HG03439 (cell line): Measurements from ENCODE around the gene PSG11.
"Not testable (repeated sequence)": the region's sequence is repeated elsewhere in the genome, so short reads cannot be mapped to it uniquely, and the experiment has no call there.

ENCODE experiments used
- ATAC-seq: cut with Tn5 transposase; IDR thresholded peaks from one replicate; pipeline ENCODE4 v1.9.1; 2021; ENCODE audit warnings: mild to moderate bottlenecking, moderate library complexity; ENCODE audit not compliant: unreplicated experiment

The PSG11 gene

DNA sequence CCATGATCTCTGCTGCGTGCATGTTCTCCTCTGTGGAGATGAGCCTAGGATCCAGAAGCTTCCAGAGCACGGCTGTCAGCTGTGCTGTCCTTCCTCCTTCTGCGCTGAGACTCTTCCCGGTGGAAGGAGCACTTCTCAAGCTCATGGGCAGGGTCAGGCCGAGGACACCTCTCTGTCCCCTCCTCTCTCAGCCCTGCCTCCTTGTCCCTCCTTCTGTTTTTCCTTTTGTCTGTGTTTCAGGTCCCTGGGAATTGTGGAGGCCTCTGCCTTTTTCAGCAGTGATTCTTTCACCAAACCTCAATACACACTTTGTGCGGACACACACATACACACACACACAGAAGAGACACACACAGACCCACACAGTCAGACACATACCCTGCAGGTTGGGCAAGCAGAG lies at the start of gene PSG11:
PSG11 (minus strand) TSS at position 101 of the 400 bp plus-strand sequence; CDS start at position 4, 97 bp downstream.
- not testable (repeated sequence) for ATAC-seq

DNA sequence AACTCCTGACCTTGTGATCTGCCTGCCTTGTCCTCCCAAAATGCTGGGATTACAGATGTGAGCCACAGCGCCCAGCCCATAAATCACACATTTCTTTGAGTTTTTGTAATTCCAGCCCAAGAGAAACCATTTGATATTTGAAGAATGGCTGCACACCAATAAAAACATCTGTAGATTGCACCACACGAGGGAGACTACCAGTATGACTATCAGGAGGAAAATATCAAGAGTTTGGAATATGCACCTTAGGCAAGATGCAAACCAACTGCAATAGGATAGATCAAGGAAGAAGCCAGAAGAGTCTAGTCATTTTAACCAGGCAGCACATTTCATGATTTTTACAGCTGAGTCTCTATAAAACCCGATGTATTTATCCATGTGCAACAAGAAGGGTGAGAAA lies 36.1 kb upstream of the PSG11 start:
- not testable (repeated sequence) for ATAC-seq

DNA sequence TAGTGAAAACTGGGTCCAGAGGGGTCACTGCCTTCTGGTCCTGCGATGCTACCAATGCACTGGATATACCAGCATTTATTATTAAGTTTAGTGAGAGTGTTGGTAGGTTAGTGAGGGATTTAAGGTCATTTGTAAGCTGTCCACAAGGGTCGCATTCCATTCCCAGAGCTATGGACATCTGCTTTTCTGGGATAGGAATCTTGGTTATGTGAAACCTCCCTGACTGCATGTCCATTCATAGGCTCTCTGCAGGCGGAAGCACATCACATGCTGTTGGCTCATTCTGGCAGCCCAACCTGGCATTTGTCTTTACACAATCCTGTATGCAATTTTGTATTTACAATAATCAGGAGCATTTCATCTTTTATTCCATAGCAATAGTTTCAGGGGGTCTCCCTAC lies 35.1 kb upstream of the PSG11 start:
- ATAC-seq: not testable (repeated sequence)

DNA sequence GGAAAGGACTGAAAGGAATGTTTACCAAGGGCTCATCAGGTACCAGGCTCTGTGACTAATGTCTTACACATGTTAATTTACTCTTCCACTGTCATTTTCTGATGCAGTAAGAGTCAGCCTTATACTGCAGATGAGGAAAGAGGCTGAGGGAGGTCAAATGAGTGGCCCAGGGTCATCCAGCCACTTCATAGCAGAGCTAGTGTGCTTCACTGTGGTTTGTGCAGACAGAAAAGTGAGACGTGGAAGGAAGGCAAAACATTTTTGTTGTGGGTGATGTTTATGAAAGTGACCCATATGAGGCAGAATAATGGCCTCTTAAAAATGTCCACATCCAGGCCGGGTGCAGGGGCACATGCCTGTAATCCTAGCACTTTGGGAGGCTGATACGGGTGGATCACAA lies 34.0 kb upstream of the PSG11 start:
- ATAC-seq: not testable (repeated sequence)

DNA sequence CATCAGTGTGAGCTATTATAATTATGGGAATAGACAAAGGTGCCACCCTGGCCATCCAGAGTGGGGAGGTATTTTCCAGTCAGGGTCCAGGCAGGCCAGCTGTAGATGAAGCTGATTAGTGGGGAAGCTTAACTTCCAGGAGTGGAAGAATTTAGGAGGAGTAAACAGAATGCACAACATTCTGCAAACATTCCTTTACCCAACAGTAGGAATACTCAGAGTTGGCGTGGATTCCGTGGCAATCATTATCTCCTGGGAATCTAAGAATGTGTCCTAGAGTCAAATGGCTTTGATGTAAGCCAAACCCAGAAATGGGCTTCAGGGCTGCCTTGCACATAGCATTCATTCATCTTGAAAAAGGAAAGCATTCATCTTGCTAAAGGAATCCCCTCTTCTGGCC lies 33.2 kb upstream of the PSG11 start:
- not testable (repeated sequence) for ATAC-seq

DNA sequence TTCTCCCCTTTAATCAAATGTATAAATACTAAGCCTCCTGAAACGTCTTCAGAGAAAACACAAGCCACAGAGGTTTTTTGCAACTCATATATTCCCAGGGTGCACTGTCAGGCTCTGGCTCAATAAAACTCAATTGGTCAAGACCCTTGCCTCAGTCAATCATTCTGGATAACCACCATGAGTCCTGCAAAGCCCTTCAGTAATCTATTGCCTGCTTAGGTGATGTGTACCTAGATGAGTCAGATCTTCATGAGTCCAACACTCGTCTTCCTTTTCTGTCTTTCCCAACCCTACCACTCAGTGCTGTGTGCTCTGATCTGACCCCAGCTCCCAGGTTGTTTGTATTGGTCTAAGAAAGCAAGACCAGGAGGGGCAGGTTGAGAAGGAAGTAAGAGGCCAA lies 32.2 kb upstream of the PSG11 start:
- ATAC-seq: not testable (repeated sequence)

DNA sequence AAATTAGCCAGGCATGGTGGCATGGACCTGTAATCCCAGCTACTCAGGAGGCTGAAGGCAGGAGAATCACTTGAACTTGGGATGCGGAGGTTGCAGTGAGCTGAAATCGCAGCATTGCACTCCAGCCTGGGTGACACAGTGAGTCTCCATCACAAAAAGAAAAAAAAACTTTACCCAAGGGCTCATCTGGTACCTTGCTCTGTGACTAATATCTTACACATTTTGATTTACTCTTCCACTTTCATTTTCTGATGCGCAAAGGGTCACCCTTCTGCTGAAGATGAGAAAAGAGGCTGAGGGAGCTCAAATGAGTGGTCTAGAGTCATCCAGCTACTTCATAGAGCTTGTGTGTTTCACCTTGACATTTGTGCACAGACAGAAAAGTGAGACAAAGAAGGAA lies 21.7 kb upstream of the PSG11 start:
- not testable (repeated sequence) for ATAC-seq

DNA sequence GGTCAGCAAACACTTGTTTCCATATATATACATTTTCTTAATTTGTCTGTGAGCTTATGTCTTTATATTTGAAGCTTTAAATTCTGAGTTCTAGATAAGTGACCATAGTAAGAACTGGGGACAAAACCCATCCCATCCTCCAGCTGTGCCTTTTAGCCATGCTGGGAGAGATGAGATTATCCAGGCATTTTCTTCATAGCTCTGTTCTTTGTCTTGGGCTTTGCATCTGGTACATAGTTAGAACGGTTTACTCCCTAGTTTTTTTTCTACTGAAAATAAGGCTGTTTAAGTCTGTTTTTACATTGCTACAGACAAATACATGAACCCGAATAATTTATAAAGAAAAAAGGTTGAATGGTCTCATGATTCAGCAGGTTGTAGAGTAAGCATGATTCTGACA lies 20.3 kb upstream of the PSG11 start:
- not testable (repeated sequence) for ATAC-seq

DNA sequence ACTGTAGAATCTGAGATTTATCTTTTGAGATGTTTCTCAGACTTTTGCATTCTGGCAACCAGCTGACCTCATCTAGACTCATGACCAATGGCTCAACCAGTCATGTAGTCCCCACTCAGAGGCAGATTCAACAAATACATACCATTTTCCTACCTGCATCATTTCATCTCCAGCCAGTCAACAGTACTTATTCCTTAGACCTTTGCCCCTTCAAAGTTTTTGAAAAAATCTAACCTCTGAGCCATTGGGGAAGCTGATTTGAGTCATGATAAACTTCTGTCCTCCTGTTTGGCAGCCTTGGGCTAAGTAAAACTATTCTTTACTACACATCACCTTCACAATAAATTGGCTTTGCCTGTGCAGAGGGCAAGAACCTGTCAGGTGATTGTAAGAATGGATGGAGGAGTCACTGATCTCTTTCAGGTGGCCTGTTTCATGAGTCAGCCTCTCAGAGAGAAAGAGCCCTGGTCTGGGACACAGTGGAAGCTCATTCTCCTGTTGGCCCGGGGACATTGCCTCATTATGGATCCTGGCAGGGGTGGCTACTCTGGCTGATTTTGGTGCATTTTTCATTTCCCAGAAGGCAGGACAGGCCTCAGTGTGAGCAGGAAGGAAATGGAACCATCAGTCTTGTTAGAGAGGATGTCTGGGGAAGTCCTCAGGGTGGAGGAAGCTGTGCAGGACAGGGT lies 17.4 kb upstream of the PSG11 start:
- ATAC-seq: not testable (repeated sequence)

DNA sequence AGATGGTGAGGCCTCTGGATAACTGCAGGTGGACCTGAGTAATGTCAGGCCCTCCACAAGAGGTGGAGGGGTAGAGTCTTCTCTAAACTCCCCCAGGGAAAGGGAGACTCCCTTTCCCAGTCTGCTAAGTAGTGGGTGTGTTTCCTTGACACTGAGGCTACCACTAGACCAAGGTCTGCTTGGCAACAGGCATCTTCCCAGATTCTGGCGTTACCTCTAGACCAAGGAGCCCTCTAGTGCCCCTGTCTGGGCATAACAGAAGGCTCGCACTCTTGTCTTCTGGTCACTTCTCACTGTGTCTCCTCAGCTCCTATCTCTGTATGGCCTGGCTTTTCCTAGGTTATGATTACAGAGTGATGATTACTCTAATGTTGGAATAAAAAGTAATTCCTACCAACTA lies 5.4 kb upstream of the PSG11 start:
- ATAC-seq: not testable (repeated sequence)

DNA sequence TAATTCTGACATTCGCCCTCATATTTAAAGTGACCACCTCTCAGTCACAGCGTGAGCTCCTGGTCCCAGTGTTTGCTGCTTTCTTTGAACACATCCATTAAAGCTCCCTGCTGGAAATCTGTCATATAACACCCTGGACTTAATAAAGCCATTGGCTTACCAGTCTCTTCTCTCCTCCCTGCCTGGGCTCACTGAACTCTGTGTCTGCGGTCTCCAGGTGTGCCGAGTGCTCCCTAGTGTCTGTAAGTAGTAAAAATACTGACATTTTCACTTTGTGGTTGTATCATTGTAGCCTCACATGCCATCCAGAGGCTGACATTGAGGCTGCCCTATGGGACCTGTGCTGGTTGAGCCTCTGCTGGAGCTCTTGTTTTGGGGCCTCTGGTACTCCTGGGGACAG lies 2.6 kb upstream of the PSG11 start:
- no peak for ATAC-seq

DNA sequence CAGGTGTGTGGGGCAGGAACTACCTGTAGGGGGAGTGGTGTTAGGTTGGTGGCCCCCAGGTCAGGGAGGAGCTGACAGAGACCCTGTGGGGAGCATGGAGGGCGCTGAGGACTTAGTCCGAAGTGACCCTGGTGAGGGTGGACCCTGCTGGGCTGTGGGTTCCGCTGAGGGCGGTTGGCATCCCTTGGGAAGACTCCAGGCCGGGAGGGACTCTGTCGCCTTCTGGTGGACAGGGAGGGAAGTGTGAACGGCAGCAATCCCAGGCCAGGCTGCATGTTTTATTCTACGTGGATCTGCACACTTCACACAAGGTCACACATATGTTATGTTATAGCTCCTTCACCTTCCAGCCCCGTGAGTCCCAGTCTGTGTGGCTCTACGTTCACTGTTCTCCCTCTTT lies 1.7 kb upstream of the PSG11 start:
- not testable (repeated sequence) for ATAC-seq

DNA sequence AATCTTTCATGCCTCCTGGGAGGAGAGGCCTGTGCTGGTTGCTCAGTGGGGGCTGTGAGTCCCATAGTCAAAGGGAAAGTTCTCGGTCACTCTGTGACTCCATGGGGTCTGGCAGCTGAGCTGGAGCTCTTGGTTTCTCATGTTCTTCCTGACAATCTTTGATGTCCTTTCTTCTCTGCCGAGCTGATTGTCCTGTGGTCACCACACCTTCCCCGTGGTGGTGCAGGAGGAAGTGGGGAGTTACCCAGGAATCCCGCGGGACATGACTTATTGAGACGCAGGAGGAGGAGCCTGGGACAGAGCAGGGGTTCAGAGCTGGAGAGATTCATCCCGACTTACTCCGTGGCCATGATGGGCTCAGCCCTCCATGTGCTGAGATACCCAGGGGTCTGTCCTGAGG lies 792 bp upstream of the PSG11 start:
- not testable (repeated sequence) for ATAC-seq

DNA sequence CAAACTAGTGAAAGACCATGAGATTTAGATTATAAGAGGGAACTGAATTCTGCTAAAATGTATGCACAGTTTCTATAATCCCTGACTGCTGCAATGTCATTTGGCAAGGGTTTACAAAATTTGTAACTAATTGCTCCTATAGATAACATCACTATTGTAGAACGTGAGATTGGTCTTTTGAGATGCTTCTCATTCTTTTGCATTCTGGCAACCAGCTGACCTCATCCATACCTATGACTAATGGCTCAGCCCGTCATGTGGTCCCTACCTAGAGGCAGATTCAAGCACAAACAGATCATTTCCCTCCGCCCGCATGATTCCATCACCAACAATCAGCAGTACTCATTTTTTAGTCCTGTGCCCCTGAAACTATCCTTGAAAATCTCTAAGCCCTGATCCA lies 4.2 kb downstream of the PSG11 start:
- ATAC-seq: not testable (repeated sequence)

DNA sequence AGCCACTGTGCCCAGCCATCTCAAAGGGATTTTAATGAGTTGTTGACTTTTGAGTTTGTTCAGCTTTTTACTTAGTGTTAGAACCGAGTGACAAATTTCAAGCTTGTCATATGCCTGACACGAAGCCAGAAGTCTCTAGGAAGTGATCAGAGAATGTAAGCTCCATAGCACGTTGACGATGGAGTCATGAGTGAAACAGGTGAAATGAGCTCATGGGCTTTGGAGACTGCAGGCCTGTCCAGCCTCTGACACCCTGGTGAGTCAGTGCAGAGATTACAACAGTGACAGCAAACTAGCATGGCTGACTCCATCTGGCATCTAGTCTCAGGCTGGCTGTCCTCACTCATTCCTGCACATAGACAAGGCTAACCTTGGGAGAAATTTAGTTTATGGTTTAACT lies 4.6 kb downstream of the PSG11 start:
- ATAC-seq: not testable (repeated sequence)

DNA sequence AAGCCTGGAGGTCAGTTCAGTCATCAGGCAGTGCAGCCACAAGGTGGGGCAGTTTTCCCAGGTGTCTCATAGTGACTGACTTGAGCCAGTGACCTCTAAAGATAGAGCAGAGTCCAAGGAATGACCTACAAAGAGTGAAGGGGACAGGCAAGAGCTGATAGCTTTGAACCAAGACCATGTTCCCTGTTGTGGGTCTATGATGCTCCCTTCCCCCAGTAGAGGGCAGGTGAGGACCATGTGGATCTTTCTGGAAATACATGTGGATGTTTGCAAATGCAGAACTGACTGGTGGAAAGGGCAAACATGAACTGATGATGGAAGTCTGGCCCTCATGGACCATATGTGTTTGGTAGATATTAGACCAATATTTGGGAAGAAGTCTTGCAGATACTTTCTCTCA lies 6.7 kb downstream of the PSG11 start:
- not testable (repeated sequence) for ATAC-seq

DNA sequence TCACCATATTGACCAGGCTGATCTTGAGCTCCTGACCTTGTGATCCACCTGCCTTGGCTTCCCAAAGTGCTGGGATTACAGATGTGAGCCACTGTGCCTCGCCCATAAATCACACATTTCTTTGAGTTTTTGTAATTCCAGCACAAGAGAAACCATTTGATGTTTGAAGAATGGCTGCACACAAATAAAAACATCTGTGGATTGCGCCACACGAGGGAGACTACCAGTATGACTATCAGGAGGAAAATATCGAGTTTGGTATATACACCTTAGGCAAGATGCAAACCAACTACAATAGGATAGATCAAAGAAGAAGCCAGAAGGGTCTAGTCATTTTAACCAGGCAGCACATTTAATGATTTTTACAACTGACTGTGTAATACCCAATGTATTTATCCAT lies 20.4 kb downstream of the PSG11 start:
- ATAC-seq: not testable (repeated sequence)

DNA sequence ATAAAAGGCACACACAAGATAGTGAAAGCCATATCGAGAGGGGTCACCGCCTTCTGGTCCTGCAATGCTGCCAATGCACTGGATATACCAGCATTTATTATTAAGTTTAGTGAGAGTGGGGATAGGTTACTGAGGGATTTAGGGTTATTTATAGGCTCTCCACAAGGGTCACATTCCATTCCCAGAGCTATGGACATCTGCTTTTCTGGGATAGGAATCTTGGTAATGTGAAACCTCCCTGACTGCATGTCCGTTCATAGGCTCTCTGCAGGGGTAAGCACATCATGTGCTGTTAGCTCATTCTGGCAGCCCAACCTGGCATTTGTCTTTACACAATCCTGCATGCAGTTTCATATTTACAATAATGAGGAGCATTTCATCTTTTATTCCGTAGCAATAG lies 21.4 kb downstream of the PSG11 start:
- not testable (repeated sequence) for ATAC-seq

DNA sequence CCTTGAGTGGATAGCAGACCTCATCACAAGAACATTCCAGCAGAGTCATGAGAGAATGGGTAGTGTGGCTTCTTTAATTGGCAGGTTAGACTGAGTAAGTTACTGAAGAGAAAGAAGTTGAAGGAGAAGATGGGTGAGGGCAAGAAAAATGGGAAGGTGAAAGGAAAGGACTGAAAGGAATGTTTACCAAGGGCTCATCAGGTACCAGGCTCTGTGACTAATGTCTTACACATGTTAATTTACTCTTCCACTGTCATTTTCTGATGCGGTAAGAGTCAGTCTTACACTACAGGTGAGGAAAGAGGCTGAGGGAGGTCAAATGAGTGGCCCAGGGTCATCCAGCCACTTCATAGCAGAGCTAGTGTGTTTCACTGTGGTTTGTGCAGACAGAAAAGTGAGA lies 22.6 kb downstream of the PSG11 start:
- ATAC-seq: not testable (repeated sequence)

DNA sequence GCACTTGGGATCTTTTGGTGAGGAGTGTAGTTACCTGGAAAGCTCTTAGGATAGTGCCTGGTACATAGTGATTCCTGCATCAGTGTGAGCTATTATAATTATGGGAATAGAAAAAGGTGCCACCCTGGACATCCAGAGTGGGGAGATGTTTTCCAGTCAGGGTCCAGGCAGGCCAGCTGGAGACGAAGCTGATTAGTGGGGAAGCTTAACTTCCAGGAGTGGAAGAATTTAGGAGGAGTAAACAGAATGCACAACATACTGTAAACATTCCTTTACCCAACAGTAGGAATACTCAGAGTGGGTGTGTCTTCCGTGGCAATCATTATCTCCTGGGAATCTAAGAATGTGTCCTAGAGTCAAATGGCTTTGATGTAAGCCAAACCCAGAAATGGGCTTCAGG lies 23.3 kb downstream of the PSG11 start:
- not testable (repeated sequence) for ATAC-seq

DNA sequence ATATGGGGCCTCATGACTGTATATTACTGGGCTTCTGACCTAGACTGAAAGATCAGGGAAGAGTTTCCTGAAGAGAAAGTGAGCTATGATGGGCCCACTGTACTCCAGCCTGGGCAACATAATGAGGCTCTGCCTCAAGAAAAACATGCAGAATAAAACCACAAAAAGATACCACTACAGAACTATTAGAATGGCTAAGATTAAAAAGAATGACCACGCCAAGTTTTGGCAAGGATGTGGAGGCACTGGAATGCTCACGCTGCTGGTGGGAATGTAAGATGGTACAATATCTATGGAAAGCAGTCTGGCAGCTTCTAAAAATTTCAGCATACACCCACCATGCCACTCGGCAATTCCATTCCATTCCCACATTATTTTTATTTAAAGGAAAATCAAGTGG lies 30.1 kb downstream of the PSG11 start:
- not testable (repeated sequence) for ATAC-seq

DNA sequence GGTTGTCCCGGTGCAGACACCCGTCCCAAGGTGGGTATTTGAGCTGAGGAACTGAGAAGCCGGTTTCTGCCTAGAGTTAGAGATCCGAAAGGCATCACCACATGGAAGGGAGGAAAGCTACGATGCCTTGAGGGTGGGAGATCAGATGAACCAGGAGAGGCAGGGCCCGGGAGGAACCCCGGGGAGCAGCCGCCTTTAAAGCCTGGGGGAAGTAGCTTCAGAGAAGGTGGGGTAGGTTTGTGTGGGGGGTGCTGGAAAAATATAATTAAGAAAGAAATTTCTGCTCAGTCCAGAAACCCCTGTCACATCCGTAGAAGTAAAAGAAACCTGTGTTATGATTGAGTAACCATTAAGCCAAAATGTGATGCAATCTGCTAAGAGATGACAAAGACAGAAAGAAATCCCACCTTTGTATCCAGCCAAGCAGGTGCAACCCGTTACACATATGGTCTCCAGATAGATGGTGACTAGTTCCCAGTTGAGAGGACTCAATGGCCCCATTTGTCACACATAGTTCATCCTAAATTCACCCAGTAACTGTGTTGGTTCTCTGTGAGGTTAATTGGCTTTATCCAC lies 34.2 kb downstream of the PSG11 start:
- ATAC-seq: not testable (repeated sequence)

DNA sequence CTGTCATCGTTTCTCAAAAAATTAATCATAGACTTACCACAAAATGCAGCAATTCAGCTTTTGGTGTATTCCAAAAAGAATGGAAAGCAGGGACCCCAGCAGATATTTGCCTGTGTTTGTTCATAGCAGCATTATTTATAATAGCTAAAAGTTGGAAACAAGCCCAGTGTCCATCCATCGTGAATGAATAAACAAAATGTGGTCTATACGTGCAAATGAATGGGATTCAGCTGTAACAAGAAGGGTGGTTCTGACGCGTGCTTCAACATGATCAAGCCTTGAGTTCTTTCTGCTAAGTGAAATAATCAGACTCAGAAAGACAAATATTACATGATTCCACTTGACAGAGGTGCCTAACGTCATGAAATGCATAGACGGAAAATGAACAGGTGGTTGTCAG lies 36.4 kb downstream of the PSG11 start:
- no peak for ATAC-seq
